Islet precursor cell (in vitro differentiated cells): Measurements from ENCODE around the gene CTSZ.
A peak's percentile ranks its signal among the peaks of the same experiment; 100 is the strongest.
"Not testable (repeated sequence)": the region's sequence is repeated elsewhere in the genome, so short reads cannot be mapped to it uniquely, and the experiment has no call there.

ENCODE experiments used
- DNase-seq: peaks from one replicate; pipeline ENCODE4 v3.0.0-alpha.2; 2018

The CTSZ gene

DNA sequence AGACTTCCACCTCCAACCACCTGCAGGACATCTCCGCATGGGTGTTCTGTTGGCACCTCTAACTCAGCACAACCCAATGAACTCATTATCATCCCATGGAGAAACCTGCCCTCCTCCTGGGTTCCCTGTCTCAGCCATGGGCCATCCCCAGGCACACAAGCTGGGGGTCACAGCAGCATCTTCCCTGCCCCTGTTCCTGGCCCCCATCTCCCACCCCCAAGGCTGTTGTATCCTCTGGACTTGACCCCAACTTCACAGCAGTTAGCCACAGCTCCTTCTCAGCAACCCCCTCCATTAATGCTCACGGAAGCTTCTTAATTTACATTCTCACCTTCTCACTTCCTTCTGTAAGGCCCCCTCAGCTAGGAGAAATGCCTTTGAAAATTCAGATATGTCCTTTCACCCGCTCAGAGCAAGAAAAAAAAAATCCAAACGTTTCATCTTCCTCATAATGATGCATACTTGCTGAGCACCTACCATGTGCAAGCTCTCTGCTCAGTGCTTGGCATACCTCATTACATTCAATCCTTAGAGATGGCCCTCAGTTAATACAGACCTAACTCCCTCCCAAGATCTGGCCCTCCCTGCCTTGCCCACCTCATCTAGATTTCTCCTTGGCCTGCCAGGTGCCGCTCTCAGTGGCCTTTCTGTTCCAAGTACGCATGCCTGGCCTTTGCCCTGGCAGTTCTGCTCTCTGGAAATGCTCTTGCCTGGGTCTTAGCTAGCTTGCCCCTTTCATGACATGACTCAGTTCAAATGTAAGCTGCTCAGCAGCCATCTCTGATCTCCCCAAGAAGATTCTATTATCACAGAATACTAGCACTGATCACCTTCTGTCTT is 28.5 kb downstream of the CTSZ start:
- peak; percentile 46 for DNase-seq

DNA sequence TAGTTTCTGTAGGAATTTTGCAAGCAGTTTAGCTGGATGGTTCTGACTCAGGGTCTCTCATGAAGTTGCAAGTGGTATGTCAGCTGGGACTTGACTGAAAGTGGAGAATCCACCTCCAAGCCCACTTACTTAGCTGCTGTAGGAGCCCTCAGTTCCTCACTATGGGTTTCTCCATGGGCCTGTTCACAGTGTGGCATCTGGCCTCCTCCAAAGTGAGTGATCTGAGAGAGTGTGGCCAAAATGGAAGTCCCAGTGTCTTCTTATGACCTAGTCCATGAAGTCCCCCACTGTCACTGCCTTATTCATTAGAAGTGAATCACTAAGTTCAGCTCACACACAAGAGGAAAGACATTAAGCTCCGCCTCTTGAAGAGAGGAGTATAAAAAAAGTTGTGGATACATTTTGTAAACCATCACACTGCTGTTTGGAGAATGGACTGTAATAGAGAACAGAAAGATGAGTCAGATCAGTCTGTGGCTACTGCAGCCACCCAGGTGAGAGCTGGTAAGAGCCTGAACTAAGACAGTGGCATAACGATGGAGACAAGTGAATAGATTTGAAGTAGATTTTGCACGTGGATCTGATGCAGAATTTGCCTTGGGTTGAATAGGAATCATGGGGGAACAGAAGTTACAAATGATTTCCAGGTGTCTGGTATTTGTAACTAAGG is 30.9 kb downstream of the CTSZ start:
- peak; percentile 6 for DNase-seq

DNA sequence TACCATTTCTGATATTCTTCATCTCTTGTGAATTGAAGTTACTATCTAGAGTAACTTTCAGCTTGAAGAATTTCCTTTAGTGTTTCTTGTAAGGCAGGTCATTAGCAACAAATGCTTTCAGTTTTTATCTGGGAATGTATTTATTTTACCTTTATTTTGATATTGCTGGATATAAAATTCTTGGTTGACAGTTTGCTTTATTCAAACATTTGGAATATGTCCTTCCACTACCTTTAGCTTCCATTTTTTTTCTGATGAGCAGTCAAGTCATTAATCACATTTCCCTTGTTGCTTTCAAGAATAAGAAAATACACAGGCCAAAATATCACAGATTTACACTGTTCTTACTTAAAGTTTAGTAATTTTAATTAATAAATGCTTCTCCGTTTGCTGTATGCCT is 31.7 kb downstream of the CTSZ start:
- DNase-seq: no peak

DNA sequence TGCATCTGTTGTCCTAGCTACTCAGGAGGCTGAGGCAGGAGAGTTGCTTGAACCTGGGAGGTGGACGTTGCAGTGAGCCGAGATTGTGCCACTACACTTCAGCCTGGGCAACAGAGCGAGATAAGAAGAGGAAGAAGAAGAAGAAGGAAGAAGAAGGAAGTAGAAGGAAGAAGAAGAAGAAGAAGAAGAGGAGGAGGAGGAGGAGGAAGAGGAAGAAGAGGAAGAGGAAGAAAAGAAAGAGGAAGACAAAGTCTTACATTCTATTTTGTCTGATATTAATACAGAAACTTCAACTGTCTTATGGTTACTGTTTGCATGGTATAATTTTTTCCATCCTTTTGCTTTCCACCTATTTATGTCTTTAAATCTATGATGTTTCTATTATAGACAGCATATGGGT is 33.2 kb downstream of the CTSZ start:
- DNase-seq: no peak

DNA sequence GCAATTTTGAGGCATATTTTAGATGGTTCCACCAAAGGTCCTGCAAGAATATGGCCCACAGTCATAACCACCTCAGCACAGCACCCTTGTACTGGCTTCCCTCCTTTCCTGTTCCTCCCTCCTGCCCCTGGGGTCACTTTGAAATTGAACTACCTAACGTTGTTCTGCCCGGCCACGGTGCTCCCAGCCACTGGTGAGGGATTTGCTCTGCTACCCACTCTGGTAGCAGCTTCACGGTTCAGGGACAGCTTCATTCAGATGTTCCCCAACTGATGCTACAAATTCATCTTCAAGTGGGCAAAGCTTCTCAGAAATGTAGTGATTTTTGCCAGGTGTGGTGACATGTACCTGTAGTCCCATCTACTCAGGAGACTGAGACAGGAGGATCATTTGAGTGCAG is 33.9 kb downstream of the CTSZ start:
- peak; percentile 32 for DNase-seq

DNA sequence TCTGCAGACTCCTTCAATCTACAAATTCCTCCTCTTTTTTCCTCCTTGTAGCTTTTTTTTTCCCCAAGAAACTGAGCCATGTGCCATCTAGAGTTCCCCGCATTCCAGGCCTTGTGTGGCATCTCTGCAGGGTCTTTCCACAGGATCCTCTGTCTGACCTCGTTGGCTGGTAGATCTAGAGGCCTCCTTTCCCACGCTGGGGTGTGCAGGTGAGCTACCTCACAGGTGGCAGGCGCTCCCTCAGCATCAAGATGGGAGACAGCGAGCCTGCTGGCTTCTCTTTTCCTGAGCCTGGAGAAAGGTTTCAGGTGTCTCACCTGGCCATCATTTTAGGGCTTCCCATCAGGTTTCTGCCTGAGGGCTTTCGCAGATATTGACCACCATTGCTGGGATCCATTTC is 35.6 kb downstream of the CTSZ start:
- DNase-seq: no peak

DNA sequence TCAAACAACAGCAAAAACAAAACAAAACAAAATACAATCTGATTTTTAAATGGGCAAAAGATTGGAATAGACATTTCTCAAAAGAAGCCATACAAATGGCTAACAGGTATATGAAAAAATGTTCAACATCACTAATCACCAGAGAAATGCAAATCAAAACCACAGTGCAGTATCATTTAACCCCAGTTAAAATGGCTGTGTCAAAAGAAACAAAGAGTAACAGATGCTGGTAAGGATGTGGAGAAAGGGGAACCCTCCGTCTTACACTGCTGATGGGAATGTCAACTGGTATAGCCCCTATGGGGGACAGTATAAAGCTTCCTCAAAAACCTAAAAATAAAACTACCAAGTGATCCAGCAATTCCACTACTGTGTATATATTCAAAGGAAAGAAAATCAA is 36.9 kb downstream of the CTSZ start:
- no peak for DNase-seq

DNA sequence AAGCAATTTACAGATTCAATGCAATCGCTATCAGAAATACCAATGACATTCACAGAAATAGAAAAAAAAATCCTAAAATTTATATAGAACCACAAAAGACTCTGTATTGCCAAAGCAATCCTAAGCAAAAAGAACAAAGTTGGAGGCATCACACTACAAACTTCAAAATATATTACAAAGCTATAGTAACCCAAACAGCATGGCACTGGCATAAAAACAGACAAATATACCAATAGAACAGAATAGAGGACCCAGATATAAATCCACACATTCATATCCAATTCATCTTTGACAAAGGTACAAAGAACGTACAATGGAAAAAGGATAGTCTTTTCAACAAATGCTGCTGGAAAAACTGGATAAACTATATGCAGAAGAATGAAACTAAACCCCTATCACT is 37.6 kb downstream of the CTSZ start:
- DNase-seq: no peak

DNA sequence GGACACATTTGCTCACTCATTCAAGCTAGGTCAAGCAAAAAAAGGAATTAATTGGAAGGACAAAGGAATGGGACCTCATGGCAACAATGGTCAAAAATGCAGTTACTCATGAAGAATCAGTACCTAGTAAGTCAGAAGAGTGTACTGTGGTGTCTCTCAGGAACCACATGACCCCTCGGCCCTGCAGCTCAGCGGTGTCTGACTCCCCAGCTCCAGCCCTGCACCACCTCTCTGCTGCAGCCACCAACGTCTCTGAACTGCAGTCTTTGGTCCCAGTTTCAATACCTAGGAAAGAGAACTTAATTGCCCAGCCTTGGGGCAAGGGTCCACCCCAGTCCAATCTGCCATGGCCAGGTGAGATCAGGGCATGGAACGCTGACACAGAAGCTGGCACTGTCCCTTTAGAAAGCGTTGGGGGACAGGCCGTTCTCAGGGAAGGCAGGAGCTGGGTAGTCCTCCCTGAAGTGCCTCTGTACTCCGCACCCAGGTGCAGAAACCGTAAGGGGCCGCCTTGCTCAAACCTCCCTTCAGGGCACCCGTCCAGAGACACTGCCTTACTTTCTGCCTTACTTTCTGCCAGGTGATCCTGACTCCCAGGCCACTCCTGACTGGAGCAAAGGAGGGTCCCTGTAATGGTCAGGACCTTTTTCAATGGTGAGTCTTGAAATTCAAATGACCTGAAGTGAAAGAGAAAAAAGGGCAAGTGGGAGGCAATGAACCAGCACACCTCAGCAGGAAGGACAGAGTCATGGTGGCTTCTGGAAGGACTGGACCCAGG is 39.2 kb downstream of the CTSZ start:
- no peak for DNase-seq

DNA sequence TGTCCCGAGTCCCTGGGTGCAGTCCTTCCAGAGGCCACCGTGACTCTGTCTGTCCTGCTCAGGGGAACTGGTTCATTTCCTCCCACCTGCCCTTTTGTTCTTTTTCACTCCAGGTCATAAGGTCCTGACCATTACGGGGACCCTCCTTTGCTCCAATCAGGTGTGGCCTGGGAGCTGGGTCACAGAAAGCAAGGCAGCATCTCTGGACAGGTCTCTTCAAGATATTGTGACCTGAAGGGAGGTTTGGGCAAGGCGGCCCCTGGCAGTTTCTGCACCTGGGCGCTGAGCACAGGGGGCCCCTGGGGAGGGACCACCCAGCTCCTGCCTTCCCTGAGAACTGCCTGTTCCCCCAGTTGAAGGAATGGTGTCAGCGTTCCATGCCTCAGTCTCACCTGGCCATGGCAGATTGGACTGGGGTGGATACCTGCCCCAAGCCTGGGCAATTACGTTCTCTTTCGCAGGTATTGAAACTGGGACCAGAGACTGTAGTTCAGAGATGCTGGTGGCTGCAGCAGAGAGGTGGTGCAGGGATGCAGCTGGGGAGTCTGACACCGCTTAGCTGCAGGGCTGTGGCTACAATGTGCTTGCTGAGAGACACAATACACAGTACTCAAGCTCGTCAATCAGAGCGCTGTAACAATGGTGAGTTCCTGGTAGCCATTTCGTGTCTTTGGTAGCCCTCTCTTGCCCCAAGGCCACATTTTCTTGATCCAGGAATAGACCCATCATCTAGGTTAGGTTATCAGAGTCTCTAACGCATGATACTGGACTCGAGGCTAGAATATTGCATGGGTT is 41.6 kb downstream of the CTSZ start:
- no peak for DNase-seq

DNA sequence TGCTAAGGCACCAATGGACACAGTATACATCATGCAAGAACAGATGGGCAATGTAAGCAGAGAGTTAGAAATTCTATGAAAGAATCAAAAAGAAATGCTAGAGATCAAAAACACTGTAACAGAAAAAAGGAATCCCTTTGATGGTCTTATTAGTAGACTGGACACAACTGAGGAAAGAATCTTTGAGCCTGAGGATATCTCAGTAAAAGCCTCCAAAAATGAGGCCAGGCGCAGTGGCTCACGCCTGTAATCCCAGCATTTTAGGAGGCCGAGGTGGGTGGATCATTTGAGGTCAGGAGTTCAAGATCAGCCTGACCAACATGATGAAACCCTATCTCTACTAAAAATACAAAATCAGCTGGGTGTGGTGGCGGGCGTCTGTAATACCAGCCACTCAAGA is 43.1 kb downstream of the CTSZ start:
- not testable (repeated sequence) for DNase-seq

DNA sequence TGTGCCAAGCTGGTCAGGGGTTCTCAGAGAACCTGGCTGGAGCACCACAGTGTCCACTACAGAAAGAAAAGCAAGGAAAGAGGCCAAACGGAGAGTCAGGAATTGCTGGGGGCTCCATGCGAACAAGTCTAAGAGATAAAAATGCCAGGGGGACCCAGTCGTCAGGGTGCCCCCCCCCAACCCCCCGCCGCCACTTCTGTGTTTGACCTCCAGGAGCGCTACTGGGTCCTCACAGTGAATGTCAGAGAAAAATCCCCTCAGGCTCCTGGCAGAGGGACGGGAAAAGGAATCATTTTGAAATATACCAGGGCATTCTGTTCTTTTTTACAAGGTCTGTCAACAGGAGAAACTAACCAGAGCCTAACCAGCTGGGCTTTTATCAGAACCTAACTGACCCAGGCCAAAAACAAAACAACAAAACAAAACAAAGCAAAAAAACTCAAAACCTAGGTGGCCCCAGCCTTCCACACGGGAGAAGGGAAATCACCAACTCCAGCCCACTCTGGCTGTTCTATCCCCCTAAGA is 43.9 kb downstream of the CTSZ start:
- DNase-seq: no peak

DNA sequence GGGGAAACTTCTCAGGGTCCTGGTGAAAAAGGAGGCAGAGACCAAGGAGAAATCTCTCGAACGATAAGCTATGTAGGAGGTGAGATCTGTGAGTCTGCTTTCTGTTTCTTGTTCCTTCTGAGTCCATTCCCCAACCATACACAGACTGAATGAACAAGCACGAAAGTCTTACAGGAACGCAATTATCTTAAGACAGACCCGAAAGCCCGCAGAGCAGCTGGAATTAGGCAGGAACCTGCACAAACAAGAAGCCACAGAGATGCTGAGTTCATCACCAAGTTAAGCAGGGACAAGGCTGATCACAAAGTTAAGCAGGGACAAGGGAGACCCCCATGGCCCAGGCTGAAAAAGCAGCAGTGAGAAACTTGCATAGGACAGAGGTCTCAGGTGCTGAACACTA is 47.4 kb downstream of the CTSZ start:
- DNase-seq: no peak

DNA sequence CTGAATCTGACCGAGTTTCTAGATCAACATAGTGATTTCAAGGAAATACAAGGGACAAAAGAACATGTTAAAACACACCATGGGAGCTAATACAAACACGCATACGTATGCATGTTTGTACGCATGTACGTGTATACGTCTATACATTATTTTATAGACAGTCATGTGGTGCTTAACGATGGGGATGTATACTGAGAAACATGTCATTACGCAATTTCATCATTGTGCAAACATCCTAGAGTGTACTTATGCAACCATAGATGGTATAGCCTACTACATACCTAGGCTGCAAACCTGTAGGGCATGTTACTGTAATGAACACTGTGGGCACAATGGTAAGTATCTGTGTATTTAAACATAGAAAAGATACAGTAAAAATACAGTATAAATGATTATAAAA is 51.0 kb downstream of the CTSZ start:
- DNase-seq: no peak

DNA sequence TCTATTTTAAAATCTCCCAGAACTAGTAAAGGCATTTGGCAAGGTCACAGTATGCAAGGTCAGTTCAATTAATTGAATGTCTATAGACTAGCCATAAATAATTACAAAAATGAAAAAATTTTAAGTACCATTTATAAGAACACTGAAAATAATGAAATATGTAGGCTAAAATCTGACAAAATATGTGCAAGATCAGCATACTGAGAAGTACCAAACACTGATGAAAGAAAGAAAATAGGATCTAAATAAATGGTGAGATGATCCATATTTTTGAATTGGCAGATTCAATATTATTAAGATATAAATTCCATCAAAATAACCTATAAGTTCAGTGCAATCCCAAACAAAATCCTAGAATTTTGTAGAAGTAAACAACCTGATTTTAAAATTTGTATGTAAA is 54.0 kb downstream of the CTSZ start:
- no peak for DNase-seq

DNA sequence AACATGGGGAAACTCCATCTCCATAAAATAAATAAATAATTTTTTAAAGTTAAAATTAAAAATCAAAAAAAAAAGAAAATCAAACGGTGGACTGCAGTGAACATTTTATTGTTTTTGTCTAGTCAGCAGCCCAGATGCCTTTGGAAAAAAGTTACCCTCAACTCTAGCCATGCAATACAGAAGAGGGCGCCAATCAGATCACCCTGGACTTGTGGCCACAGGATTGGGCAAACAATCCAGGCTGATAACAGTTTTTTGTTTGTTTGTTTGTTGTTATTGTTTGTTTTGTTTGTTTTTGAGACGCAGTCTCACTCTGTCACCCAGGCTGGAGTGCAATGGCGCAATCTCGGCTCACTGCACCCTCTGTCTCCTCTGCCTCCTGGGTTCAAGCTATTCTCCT is 56.5 kb downstream of the CTSZ start:
- DNase-seq: no peak

DNA sequence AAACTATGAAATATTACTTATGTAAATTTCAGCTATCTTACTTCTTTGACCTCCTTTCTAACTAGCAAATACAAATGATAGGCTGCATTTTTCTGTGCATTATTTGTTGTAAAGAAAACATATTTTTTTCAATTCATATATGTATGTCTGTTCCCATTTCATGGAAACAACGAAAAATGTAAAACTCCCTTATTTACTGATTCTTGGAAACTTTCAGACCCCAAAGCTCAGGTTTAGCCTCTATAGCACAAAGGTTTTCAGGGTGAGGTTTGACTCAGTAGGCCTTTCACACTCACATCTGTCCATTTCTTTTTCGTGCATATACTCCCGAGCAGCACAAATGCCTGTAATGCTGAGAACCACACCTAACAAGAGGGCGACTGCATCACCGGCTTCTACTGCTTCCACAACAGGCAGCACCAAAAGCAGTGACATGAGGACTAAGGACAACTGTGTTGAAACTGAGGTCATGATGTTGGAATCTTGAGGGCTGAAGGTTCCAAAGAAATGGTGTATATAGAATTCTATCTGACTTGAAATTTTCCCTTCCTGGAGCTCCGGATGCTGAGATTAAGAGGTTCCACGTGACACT is 59.2 kb downstream of the CTSZ start:
- not testable (repeated sequence) for DNase-seq

DNA sequence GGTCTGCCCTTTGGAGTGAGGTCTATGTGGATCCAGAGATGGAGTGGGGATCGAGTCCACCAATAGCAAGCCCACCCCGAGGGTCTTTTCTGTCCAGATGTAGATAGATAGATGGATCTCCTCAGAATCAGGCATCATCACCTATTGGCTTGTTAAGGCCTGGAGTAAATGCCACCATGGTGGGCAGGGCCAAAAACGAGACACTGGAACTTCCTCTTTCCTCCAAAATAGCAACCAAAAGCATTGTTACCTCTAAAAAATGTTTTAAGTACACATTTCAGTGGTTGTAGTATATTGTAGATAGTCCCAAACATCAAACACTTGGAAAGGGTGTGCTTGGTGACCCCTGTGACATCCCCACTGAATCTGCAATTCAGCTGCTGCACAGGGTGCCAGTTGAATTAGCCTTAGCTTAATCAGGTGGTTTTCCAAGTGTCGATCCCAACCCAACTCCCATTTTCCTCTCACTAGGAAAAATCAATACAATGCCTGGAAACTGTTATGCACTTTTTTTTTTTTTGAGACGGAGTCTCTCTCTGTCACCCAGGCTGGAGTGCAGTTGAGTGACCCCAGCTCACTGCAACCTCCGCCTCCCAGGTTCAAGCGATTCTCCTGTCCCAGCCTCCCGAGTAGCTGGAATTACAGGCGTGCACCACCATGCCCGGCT is 61.0 kb downstream of the CTSZ start:
- DNase-seq: no peak
